ENCODE measurements around the gene CEP57.

CEP57 gene

DNA sequence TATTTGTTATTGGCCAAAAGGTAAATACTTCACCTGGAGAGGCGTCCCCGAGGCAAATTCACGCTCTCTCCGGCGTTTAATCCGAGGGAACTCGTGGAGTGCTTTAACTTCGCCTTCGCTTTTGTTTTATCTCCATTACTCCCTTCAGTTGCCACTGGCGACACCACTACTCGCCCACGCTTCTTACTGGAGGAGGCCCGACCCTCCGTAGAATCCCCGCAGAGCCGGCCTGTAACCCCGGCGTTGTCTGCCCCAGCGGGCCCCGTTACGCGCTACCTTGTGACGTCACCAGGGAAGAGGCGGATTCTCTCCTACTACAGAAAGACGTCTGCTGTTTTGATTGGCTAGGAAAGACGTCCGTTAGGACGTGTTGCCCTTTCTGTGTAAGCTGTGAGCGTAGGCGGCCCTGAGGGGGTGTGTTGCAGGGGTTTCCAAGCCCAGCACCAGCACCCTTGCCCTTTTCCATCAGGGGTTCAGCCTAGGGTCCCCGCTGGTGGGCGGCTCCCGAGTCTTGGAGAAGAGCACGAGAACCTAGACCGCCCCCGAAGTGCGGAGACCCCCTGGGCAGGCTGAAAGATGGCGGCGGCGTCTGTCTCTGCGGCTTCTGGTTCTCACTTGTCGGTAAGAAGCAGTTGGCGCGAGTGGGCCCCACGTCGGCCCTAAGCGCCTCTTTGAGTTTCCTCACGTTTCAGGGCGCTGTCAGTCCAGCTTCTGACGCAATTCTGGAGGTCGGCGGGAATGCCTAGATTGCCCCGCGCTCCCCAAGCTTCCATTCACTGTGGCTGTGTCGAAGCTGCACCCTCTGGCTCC lies at the start of gene CEP57:
TSS of gene CEP57 (plus strand) at position 376 of the 810 bp plus-strand sequence. CDS start at position 577, 201 bp downstream.
- peak; percentile 78 to 81 for ATAC-seq (replicated peaks)
- H3K4me1 Mint-ChIP-seq = peaks cover 18 to 46% of the 10 kb centered on the region in 2 donors
- peak; percentile 96 for DNase-seq
- H3K36me3 Mint-ChIP-seq = peaks cover 15 to 32% of the 10 kb centered on the region in 2 donors
- H3K9me3 Mint-ChIP-seq = no peaks in the 10 kb centered on the region
- H3K27me3 Mint-ChIP-seq = no peaks in the 10 kb centered on the region
- H3K4me3 Mint-ChIP-seq = peak within 1 kb of the TSS; percentile 95 to 99
- peak within 1 kb of the TSS; percentile 100 for H3K27ac Mint-ChIP-seq

DNA sequence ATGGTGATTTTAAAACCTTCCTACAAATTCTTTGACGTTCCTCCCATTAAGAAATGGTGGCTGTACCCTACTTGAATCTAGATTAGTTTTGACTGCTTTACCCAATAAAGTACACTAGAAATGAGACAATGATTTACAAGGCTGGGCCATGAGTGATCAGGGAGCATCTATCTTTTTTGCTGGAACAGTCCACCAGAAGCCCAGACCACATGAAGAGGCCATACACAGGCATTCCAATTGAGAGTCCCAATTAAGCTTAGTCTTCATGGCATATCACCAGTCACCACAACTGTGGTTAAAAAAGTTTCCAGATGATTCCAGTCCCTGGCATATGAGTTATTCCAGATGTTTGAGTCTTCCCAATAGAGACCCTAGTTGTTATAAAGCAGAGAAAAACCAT lies 40.2 kb upstream of the CEP57 start:
- Mint-ChIP-seq H3K27me3 (no peaks in the 10 kb centered on the region), H3K4me3 (no peak overlapping the region), H3K36me3 (no peaks in the 10 kb centered on the region), H3K9me3 (peaks cover 0 to under 1% of the 10 kb centered on the region in 2 donors), H3K4me1 (peaks cover 9 to 16% of the 10 kb centered on the region in 2 donors), H3K27ac (no peak overlapping the region)
- ATAC-seq (replicated peaks) (no peak), DNase-seq (no peak)

DNA sequence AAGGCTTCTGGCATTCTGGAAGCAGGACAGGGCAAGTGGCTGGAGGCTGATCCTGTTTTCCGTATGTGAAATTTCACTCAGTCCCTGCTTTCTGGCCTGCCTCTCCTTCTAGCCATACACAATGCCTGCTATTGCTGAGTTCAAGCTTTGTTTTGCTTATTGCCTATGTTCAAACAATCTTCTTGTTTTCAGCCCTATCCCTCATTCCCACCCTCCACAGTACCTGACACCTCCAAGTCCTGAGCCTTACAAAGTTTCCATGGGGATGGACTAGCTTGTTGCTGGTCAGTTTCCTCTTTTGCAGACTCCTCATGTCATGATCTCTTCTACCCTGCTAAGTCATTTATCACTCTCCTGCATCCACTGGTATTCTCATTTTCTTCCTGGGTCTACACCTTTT lies 38.8 kb upstream of the CEP57 start:
- H3K4me3 Mint-ChIP-seq = no peak overlapping the region
- H3K4me1 Mint-ChIP-seq = peaks cover 13 to 26% of the 10 kb centered on the region in 2 donors
- peaks cover 0 to 2% of the 10 kb centered on the region in 2 donors for H3K9me3 Mint-ChIP-seq
- DNase-seq (no peak), ATAC-seq (replicated peaks) (no peak)
- H3K36me3 Mint-ChIP-seq = no peaks in the 10 kb centered on the region
- H3K27ac Mint-ChIP-seq = no peak overlapping the region
- H3K27me3 Mint-ChIP-seq = no peaks in the 10 kb centered on the region

DNA sequence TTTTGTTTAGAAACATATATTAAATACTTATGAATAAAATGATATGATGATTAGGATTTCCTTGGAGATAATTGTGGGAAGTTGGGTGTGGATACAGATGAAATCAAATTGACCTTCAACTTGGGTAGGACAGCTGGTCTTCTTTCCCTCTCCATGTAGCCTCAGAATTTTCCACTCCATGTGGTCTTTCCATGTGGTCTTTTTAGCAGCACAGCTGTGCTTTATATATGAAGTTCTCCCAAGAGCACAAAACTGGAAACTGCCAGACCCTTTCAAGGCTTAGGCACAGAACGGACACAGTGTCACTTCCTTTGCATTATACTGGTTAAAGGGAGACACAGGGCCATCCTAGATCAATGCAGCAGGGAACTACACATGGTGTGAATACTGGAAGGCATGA lies 29.4 kb upstream of the CEP57 start:
- ATAC-seq (replicated peaks) = no peak
- H3K27ac Mint-ChIP-seq = no peak overlapping the region
- H3K27me3 Mint-ChIP-seq = no peaks in the 10 kb centered on the region
- no peak overlapping the region for H3K4me3 Mint-ChIP-seq
- peaks cover 20 to 37% of the 10 kb centered on the region in 2 donors for H3K4me1 Mint-ChIP-seq
- no peak for DNase-seq
- H3K9me3 Mint-ChIP-seq = peaks cover 3 to 5% of the 10 kb centered on the region in 2 donors
- no peaks in the 10 kb centered on the region for H3K36me3 Mint-ChIP-seq

DNA sequence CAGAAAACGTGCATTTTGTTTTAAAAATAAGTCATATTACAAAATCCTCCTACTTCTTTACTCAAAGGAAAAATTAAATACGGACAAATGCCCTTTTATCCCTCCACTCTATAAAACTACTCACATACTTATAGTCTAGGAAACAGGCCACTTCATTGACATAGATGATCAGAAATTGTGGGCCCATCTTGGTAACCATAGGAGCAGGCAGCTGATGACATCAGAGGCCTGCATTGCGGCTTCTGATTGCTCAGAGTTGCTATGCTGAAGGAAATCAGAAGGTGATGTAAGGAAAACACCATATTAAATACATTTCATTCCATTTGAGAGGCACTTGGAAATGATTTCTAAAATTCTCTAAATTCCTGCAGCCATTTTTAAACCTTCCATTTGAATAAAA lies 27.8 kb upstream of the CEP57 start:
- no peak for ATAC-seq (replicated peaks)
- no peak overlapping the region for H3K4me3 Mint-ChIP-seq
- H3K27ac Mint-ChIP-seq = no peak overlapping the region
- H3K27me3 Mint-ChIP-seq = no peaks in the 10 kb centered on the region
- H3K9me3 Mint-ChIP-seq = peaks cover under 1 to 5% of the 10 kb centered on the region in 2 donors
- H3K4me1 Mint-ChIP-seq = peaks cover 16 to 48% of the 10 kb centered on the region in 2 donors
- no peak for DNase-seq
- peaks cover 0 to 4% of the 10 kb centered on the region in 2 donors for H3K36me3 Mint-ChIP-seq

DNA sequence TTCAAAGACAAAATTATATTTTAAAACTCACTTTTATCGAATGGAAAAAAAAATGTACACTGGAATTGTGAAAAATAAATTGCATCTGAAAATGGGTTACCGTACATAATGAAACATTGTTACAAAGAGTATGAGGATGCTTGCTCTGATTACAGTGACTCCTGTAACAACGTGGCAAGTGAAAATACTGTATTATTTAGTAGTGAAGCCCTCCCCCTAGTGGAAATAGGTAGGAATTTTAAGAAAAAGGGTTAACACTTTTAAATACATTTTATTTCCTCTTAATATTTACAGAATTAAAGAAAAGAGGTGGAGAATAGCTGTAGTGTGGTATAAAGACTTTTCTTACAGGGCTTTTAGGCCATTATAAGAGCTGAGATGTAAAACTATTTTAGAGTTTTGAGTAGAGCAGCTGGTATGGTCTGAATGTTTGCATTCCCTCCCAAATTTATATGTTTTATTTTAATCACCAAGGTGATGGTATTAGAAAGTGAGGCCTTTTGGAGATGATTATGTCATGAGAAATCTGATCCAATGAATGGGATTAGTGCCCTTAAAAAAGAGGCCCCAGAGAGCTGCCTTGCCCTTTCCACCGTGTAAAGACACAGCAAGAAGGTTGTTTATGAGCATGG lies 25.9 kb upstream of the CEP57 start:
- DNase-seq = no peak
- Mint-ChIP-seq H3K36me3 (peaks cover 2 to 9% of the 10 kb centered on the region in 2 donors), H3K4me3 (no peak overlapping the region), H3K4me1 (peaks cover 12 to 44% of the 10 kb centered on the region in 2 donors), H3K27ac (no peak overlapping the region), H3K27me3 (no peaks in the 10 kb centered on the region), H3K9me3 (no peaks in the 10 kb centered on the region)
- peak; percentile 89 to 90 for ATAC-seq (replicated peaks)

DNA sequence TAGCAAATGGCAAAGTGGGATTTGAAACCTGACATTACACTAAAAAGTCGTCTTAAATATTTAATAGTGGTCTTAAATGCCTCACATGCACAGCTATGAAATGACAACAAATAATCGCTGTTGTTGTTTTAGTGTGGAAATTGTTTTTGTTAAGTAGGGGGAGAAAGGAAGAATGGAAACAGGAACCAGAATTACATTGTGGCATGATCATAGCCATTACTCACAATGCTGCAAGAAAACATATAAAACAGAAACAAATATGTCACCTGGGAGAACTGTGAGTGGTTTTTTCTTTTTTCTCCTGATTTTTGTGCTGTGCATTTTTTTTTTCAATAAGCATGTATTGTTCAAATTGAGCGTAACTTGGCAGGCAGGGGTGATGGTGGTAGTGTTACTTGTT lies 23.6 kb upstream of the CEP57 start:
- Mint-ChIP-seq H3K4me3 (no peak overlapping the region), H3K4me1 (peaks cover 0 to 23% of the 10 kb centered on the region in 2 donors), H3K27me3 (no peaks in the 10 kb centered on the region), H3K36me3 (peaks cover 2 to 9% of the 10 kb centered on the region in 2 donors), H3K9me3 (no peaks in the 10 kb centered on the region), H3K27ac (no peak overlapping the region)
- DNase-seq = no peak
- no peak for ATAC-seq (replicated peaks)

DNA sequence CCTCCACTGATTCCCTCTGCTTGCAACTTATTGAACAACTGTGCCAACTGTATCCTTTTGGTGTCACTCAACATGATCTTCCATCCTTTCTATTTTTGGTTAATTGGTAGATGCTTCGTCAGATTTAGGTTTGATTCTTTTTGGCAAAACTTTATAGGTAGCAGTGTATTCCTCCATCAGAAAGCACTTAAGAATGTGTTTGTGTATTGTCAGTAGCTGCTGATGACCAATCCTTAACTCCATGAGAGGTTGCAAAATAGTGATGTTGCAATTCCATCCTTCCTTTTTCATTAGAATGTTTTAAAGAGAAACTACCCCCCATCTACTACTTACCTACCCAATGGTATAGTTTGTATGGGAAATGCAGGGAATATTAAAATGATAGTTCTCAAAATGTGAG lies 22.8 kb upstream of the CEP57 start:
- Mint-ChIP-seq H3K9me3 (no peaks in the 10 kb centered on the region), H3K27me3 (no peaks in the 10 kb centered on the region), H3K4me1 (peaks cover 0 to 20% of the 10 kb centered on the region in 2 donors), H3K27ac (peak overlapping the region; percentile 0), H3K36me3 (peaks cover 5 to 10% of the 10 kb centered on the region in 2 donors), H3K4me3 (no peak overlapping the region)
- DNase-seq (no peak), ATAC-seq (replicated peaks) (no peak)

DNA sequence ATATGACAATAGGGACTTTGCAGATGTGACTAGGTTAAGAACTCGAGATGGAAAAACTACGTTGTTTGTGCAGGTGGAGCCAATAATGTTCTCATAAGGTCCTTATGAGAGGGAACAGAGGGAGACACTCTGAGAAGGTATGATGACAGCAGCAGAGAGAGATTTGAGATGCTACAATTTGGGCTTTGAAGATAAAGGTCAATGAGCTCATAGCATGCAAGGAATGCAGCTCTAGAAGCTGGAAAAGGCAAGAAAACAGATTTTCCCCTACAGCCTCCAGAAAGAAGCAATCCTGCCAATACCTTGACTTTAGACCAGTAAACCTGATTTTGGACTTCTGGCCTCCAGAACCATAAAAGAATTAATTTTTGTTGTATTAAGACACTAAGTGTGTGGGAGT lies 21.8 kb upstream of the CEP57 start:
- Mint-ChIP-seq H3K36me3 (peaks cover 8 to 13% of the 10 kb centered on the region in 2 donors), H3K27me3 (no peaks in the 10 kb centered on the region), H3K9me3 (no peaks in the 10 kb centered on the region), H3K4me1 (peaks cover 0 to 15% of the 10 kb centered on the region in 2 donors), H3K27ac (no peak overlapping the region), H3K4me3 (no peak overlapping the region)
- ATAC-seq (replicated peaks) (no peak), DNase-seq (no peak)

DNA sequence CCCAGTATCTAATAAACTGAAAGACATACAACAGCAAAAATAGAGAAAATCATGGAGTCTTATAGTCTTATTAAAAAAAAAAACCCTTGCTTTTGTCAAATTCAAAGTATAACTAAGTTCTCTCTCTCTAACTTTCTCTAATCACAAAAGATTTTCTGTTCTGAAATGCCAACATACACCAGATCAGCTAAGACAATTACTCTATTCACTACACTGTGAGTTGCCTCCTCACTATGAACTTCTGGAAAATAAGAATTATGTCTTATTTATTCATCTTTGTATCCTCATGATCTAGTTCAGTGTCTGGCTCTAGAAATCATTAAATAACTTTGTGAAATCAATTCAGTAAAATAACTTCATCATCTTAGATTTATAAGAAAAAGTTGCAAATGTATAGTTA lies 13.4 kb upstream of the CEP57 start:
- H3K36me3 Mint-ChIP-seq = peaks cover 30 to 40% of the 10 kb centered on the region in 2 donors
- H3K4me1 Mint-ChIP-seq = peaks cover 7 to 17% of the 10 kb centered on the region in 2 donors
- H3K27me3 Mint-ChIP-seq = no peaks in the 10 kb centered on the region
- H3K4me3 Mint-ChIP-seq = no peak overlapping the region
- H3K9me3 Mint-ChIP-seq = no peaks in the 10 kb centered on the region
- H3K27ac Mint-ChIP-seq = no peak overlapping the region
- ATAC-seq (replicated peaks) = no peak
- DNase-seq = no peak

DNA sequence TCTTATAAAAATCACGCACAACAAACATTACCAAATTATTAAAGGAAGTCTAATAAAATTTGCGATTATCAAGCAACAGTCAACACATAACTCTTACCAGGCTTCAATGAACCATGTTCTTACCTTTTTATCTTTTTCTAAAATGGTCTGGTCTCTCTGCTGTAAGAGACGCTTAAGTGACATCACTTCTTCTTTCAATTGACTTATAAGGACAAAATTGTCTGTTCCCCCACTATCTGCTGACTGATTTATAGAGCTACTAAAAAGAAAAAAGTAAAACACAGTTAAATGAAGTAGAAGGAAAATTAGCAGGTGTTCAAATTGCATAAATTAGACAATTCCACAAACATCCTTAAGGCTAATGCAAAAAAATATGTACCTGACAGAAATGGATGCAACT lies 11.6 kb upstream of the CEP57 start:
- DNase-seq (no peak), ATAC-seq (replicated peaks) (peak; percentile 81 to 84)
- Mint-ChIP-seq H3K36me3 (peaks cover 33 to 47% of the 10 kb centered on the region in 2 donors), H3K9me3 (no peaks in the 10 kb centered on the region), H3K4me3 (no peak overlapping the region), H3K27me3 (no peaks in the 10 kb centered on the region), H3K27ac (no peak overlapping the region), H3K4me1 (peaks cover 12 to 25% of the 10 kb centered on the region in 2 donors)

DNA sequence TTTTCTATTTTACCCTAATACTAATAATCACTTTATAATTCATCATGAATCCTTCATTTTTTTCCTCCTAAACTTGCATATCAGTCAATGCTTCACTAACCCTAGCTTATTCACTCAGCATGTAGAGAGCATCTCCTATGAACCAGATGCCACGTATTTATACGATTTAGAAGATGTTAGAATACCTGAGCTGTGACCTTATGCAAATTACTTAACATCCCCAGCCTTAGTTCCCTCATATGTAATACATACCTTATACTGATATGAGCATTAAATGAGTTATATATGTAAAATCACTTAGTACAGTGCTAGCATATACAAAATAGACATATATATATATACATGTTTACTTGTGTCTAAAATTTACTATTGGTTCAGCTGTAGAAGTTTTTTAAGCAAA lies 9.8 kb upstream of the CEP57 start:
- ATAC-seq (replicated peaks) (peak; percentile 55 to 59), DNase-seq (no peak)
- H3K4me1 Mint-ChIP-seq = peaks cover 15 to 35% of the 10 kb centered on the region in 2 donors
- no peak overlapping the region for H3K27ac Mint-ChIP-seq
- no peak overlapping the region for H3K4me3 Mint-ChIP-seq
- H3K36me3 Mint-ChIP-seq = peaks cover 41 to 52% of the 10 kb centered on the region in 2 donors
- no peaks in the 10 kb centered on the region for H3K9me3 Mint-ChIP-seq
- no peaks in the 10 kb centered on the region for H3K27me3 Mint-ChIP-seq

DNA sequence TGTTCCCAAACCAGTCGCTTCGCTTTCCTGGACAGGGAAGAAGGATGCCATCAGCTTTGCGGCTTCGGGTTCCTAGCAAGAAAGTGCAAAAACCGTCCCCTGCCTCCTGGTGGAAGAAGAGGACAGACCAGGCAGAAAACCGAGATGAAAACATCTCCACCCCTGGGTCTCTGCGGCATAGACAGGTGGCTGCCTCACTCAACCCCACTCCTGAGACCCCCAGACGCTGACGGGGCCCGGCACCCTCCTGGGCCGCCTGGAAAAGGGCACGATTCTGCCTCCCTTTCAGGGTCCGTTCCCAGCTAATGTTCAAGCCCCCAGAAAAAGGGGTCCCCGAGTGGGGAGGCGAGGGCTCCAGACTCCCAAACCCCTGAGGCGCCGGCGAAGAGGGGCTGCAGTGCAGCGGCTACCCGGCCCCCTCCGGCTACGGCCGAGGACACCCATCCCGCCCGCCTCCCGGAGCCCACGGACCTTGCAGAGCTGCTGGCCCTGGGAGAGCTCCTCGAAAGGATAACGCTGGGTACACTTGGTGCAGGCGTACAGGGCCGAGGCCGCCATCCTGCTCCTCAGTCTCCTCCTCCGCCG lies 1.3 kb upstream of the CEP57 start:
- Mint-ChIP-seq H3K27me3 (no peaks in the 10 kb centered on the region), H3K36me3 (peaks cover 21 to 35% of the 10 kb centered on the region in 2 donors), H3K27ac (peak overlapping the region; percentile 100), H3K4me1 (peaks cover 17 to 44% of the 10 kb centered on the region in 2 donors), H3K4me3 (peak overlapping the region; percentile 95 to 99), H3K9me3 (no peaks in the 10 kb centered on the region)
- DNase-seq (no peak), ATAC-seq (replicated peaks) (no peak)

DNA sequence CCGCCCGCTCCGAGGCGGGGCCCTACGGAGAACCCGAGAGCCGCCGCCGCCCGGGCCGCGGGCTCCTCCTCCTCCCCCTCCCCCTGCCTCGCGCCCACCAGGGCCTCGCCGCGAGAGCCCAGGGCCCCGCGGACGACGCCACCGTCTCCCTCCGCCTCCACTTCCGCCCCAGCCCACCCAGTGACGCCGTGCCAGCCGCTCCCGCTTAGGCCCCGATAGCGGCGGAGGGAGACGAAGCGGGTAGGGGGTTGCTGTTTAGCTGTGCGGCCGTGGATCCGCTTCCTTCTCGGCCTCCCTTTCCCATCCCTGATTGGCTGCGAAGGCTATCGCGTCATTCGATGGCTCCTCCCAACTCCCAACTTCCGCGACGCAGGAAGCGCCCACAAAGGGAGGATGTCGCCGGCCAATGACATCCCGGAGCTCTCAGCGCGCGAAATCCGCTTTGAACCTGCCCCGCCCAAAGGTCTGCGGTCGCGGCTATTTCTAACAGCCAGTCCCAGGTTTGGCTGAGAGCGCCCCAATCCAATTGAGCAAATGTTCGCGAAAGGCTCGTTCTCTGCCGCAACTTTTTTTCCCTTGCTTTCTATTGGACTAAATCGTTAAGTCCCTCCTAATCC lies 684 bp upstream of the CEP57 start, which contains the start of gene FAM76B:
TSS of gene FAM76B (minus strand) at position 277 of the 617 bp plus-strand sequence. CDS start 304 bp downstream, outside the sequence.
- Mint-ChIP-seq H3K27ac (peak within 1 kb of the TSS; percentile 100), H3K4me3 (peak within 1 kb of the TSS; percentile 95 to 99), H3K36me3 (peaks cover 18 to 35% of the 10 kb centered on the region in 2 donors), H3K4me1 (peaks cover 18 to 44% of the 10 kb centered on the region in 2 donors), H3K27me3 (no peaks in the 10 kb centered on the region), H3K9me3 (no peaks in the 10 kb centered on the region)
- peak; percentile 97 for DNase-seq
- peak; percentile 78 to 81 for ATAC-seq (replicated peaks)
